Measurements from ENCODE around the gene C10orf62.
"Not testable (repeated sequence)": the region's sequence is repeated elsewhere in the genome, so short reads cannot be mapped to it uniquely, and the experiment has no call there.

DNA sequence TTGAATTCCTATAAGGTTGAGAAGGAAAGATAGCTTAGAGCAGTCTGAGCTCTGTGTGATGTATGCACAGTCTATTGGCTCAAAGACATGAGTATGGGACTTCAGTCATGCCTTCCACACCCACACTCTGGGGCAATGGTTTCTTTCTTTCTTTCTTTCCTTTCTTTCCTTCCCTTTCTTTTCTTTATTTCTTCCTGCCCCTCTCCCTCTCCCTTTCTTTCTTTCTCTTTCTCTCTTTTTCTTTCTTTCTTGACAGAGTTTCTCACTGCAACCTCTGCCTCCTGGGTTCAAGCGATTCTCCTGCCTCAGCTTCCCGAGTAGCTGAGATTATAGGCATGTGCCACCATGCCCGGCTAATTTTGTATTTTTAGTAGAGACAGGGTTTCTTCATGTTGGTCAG is 49.6 kb downstream of the C10orf62 start:
- TF ChIP-seq, protein P1, sequence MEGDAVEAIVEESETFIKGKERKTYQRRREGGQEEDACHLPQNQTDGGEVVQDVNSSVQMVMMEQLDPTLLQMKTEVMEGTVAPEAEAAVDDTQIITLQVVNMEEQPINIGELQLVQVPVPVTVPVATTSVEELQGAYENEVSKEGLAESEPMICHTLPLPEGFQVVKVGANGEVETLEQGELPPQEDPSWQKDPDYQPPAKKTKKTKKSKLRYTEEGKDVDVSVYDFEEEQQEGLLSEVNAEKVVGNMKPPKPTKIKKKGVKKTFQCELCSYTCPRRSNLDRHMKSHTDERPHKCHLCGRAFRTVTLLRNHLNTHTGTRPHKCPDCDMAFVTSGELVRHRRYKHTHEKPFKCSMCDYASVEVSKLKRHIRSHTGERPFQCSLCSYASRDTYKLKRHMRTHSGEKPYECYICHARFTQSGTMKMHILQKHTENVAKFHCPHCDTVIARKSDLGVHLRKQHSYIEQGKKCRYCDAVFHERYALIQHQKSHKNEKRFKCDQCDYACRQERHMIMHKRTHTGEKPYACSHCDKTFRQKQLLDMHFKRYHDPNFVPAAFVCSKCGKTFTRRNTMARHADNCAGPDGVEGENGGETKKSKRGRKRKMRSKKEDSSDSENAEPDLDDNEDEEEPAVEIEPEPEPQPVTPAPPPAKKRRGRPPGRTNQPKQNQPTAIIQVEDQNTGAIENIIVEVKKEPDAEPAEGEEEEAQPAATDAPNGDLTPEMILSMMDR (IDR thresholded peaks at IDR 0.05): not testable (repeated sequence)
- not testable (repeated sequence) for TF ChIP-seq POLR2A (IDR thresholded peaks at IDR 0.05)

Data from adrenal gland (tissue), 5 donors.